ENCODE results near the gene RNF150. TPM values are rescaled to one million over a fixed set of nuclear protein-coding genes. Genes with fewer than 3 reads are reported as not detected.

Gene RNF150
- total and polyA plus RNA-seq, 3 donors from 2014 or later, result 4.7 to 7.8 (median 6.5) TPM

DNA sequence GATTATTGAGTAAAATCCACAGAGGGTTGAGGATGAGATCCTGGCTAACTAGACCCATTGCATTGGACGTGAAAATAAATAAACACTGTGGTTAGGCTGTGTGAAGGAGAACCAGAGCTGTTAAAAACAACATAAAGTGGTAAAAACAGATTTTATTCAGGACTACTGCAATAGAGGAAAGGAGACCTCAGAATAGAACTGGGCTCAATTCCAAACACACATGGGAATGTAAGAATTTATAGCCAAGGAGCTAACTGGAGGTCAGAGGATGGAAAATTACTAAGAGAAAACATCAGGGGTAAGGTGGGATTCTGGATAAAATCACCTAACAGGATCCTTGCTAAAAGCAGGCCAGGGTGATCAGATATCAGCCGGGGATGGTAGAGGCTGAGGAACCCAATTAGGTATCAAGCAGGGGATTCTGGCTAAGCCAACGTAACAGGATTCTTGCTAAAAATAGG, 112.4 kb downstream of the RNF150 start:
- intact Hi-C loops (cut with DNase I; ENCODE audit: low total_unique reads), result no loop called here
- WGBS, 2 donors, result 69 to 76% methylated on average over 3 of the region's 3 CpGs
- H3K27ac ChIP-seq, result no peak overlapping the region
- DNase-seq, result no peak
- no peaks in the 10 kb centered on the region for H3K36me3 ChIP-seq (ENCODE audit: low read depth, missing control alignments)
- TF ChIP-seq, protein P1, sequence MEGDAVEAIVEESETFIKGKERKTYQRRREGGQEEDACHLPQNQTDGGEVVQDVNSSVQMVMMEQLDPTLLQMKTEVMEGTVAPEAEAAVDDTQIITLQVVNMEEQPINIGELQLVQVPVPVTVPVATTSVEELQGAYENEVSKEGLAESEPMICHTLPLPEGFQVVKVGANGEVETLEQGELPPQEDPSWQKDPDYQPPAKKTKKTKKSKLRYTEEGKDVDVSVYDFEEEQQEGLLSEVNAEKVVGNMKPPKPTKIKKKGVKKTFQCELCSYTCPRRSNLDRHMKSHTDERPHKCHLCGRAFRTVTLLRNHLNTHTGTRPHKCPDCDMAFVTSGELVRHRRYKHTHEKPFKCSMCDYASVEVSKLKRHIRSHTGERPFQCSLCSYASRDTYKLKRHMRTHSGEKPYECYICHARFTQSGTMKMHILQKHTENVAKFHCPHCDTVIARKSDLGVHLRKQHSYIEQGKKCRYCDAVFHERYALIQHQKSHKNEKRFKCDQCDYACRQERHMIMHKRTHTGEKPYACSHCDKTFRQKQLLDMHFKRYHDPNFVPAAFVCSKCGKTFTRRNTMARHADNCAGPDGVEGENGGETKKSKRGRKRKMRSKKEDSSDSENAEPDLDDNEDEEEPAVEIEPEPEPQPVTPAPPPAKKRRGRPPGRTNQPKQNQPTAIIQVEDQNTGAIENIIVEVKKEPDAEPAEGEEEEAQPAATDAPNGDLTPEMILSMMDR (IDR thresholded peaks at IDR 0.05), result no peak
- TF ChIP-seq POLR2A (IDR thresholded peaks at IDR 0.05), result no peak
- no peaks in the 10 kb centered on the region for H3K9me3 ChIP-seq
- H3K4me3 ChIP-seq, result no peak overlapping the region
- H3K27me3 ChIP-seq, result no peaks in the 10 kb centered on the region
- peaks cover 3% of the 10 kb centered on the region for H3K4me1 ChIP-seq

DNA sequence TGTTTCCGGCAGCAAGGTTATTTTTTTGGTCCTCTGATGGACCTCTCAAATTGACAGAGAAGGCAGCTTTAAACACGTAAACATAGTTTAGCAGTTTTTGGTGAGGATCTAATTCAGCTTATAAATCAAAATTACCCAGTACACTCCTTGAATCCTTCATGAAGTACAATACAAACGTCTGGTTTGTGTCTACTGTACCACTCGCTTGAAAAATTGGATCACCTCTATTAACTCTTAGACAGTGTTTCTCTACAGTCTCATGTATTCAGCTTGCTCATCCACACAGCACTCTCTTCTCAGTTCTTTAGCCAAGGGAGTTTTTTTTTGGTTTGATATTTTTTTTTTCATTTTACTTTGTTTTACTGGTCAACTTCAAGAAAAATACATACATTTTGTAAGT, 113.5 kb downstream of the RNF150 start:
- TF ChIP-seq POLR2A (IDR thresholded peaks at IDR 0.05), result no peak
- TF ChIP-seq, protein P1 (IDR thresholded peaks at IDR 0.05), result no peak
- WGBS, 2 donors, result 87 to 88% methylated on average over 4 of the region's 4 CpGs
- Histone ChIP-seq H3K4me3 (no peak overlapping the region), H3K36me3 (ENCODE audit: low read depth, missing control alignments) (no peaks in the 10 kb centered on the region), H3K27me3 (no peaks in the 10 kb centered on the region), H3K27ac (no peak overlapping the region), H3K4me1 (peaks cover 3% of the 10 kb centered on the region), H3K9me3 (no peaks in the 10 kb centered on the region)
- intact Hi-C loops (cut with DNase I; ENCODE audit: low total_unique reads), result no loop called here
- no peak for DNase-seq

DNA sequence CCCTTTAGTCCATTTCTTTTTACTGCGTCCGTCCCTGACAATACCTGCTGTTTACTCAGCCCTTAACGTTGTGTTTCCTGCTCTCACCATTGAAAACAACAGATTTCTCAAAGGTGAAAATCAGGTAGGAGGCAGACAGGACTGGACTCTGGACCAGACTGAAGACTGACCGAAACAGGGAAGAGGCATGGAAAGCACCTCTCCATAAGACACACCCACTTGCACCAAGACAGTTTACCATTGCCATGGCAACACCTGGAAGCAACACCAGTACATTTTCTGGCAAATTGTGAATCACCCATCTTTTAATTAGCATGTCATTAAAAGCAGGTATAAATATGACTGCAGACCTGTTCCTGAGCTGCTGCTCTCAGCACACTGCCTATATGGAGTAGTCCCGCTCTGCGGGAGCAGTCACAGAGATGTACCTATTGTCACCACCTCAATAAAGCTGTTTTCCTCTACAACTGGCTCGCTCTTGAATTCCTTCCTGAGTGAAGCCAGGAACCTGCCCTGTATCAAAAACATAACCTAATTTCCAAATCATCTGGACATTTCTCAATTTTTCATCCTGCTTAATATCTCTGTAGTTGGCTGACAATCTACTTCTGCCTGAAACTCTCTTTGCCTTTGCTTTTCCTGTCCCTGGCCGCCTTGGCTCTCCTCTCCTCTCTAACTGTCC, 117.0 kb downstream of the RNF150 start:
- no peaks in the 10 kb centered on the region for H3K36me3 ChIP-seq (ENCODE audit: low read depth, missing control alignments)
- H3K27ac ChIP-seq, result no peak overlapping the region
- H3K27me3 ChIP-seq, result no peaks in the 10 kb centered on the region
- no peak overlapping the region for H3K4me3 ChIP-seq
- no peak for DNase-seq
- intact Hi-C loops (cut with DNase I; ENCODE audit: low total_unique reads), result no loop called here
- WGBS, 2 donors, result 82 to 90% methylated on average over 8 of the region's 8 CpGs
- no peaks in the 10 kb centered on the region for H3K9me3 ChIP-seq
- no peak for TF ChIP-seq POLR2A (IDR thresholded peaks at IDR 0.05)
- H3K4me1 ChIP-seq, result peaks cover 3% of the 10 kb centered on the region

DNA sequence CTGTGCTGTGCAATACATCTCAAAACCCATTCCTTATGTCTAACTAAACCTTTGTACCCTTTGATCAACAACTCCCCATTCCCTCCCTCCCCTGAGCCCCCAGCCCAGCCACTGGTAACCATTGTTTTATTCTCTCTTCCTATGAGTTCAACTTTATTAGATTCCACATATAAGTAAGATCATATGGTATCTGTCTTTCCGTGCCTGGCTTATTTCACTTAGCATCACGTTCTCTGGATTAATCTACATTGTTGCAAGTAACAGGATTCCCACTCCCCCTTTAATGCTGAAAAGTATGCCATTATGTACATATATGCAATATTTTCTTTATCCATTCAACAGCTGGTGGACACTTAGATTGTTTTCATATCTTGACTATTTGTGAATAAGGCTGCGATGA, 119.4 kb downstream of the RNF150 start:
- TF ChIP-seq, protein P1 (IDR thresholded peaks at IDR 0.05), result no peak
- no peak for TF ChIP-seq POLR2A (IDR thresholded peaks at IDR 0.05)
- H3K27me3 ChIP-seq, result no peaks in the 10 kb centered on the region
- H3K4me3 ChIP-seq, result no peak overlapping the region
- 53 to 73% methylated on average over 3 of the region's 3 CpGs for WGBS, 2 donors
- no peaks in the 10 kb centered on the region for H3K9me3 ChIP-seq
- H3K27ac ChIP-seq, result no peak overlapping the region
- intact Hi-C loops (cut with DNase I; ENCODE audit: low total_unique reads), result no loop called here
- H3K4me1 ChIP-seq, result no peaks in the 10 kb centered on the region
- H3K36me3 ChIP-seq (ENCODE audit: low read depth, missing control alignments), result no peaks in the 10 kb centered on the region
- DNase-seq, result no peak

DNA sequence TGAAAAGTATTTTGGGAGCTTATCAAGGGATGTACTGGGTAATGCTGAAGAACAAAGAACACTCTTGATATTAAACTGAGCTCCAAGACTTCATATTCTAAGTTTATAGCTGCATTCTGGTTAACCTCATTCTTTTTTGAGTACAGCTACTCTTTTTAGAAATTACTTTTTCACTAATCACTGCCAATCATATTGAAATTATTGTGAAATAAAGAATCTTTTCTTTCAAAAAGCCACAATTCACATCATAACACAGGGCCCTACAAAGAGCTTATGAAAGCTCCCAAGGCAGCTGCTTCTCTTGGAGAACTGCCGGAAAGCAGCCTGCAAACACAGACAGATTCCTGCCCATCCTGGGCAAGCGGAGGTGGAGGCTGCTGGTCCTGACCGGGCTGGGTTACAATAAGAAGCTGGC, 121.4 kb downstream of the RNF150 start:
- no peak for DNase-seq
- 91 to 93% methylated on average over 3 of the region's 3 CpGs for WGBS, 2 donors
- Histone ChIP-seq H3K9me3 (no peaks in the 10 kb centered on the region), H3K4me1 (no peaks in the 10 kb centered on the region), H3K36me3 (ENCODE audit: low read depth, missing control alignments) (no peaks in the 10 kb centered on the region), H3K27ac (no peak overlapping the region), H3K4me3 (no peak overlapping the region), H3K27me3 (no peaks in the 10 kb centered on the region)
- TF ChIP-seq, protein P1 (IDR thresholded peaks at IDR 0.05), result no peak
- no peak for TF ChIP-seq POLR2A (IDR thresholded peaks at IDR 0.05)
- intact Hi-C loops (cut with DNase I; ENCODE audit: low total_unique reads), result no loop called here
